Stimulated activated CD4-positive, alpha-beta T cell treated with anti-CD3 and anti-CD28 coated beads, Interleukin-15, amount 100 ng/mL, for 24 hours (primary cell): ENCODE data around the gene CHMP2B.

ENCODE experiments used
- DNase-seq: peaks from one replicate; pipeline ENCODE4 v3.0.0-alpha.2; 2020

Gene CHMP2B, protein sequence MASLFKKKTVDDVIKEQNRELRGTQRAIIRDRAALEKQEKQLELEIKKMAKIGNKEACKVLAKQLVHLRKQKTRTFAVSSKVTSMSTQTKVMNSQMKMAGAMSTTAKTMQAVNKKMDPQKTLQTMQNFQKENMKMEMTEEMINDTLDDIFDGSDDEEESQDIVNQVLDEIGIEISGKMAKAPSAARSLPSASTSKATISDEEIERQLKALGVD

DNA sequence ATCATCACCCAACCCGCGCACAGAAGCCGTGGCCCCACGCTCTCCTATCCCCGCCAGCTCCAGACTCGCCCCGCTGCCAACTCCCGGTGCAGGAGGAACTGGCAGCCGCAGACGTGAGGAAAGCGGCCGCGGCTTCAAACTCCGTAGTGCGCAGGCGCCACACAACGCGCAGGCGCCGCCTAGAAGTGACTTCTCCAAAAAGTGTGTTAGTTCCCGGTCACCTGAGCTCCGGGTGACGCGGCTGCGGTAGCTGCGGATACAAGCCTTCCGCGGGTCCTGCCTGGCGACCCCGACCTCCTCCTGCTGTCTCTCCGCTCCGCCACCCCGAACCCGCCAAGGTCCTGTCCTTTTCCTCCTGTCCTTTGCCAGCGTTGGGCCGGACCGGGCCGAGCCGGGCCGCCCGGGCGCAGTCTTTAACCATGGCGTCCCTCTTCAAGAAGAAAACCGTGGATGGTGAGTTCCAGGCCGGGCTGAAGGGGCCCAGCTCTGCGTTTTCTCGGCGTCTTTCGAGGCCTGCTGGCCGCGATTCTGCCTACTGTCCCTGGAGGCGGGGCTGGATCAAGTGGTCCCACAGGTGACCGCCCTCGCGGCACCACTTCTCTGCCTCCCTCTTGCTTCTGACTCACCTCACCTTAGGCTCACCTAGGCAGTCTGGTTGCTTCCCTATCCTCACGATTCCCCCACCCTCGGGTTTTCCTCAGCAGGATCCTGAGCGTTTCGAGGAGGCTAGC, at the start of gene CHMP2B:
TSS of gene CHMP2B (plus strand) at position 206 of the 731 bp plus-strand sequence. CDS start at position 420, 214 bp downstream.
- peak; percentile 90 for DNase-seq

GRCh38 chr3:87179642-87180041, 47.5 kb upstream of the CHMP2B start:
- no peak for DNase-seq

DNA sequence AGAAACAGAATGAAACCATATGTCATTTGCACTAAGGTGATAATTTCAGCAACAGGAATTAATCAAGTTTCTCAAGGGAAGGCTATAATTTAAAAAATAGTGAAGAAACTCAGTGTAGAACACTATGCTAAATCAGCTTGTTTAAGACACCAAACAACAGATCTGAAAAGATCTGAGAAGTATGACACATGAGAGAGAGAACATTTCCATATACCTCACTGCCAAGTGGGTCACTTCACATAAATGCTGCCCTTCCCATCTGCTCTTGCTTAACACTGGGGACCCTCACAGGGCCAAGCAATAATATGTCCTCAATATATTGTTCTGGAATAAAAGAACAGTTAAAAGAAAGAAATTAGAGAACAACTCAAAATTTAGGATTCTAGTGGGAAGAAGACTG, 45.6 kb upstream of the CHMP2B start:
- no peak for DNase-seq

DNA sequence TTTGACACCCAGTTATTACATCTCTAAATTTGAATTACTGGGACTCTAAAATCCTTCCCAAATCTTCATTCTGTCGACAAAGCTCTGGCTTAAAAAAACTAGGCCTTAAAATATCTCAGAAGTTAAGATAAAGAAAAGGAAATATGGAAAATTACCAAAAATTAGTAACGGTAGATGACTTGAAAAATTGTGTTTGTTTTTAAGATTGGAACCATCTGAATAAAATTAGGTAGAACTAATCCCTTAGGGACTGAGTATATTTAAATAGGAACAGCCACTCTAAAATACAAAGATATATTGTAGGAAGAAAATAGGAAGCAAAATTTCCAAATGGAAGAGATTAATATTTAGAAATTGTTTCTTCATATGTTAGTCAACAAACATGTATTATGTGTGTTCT, 45.1 kb upstream of the CHMP2B start:
- no peak for DNase-seq

DNA sequence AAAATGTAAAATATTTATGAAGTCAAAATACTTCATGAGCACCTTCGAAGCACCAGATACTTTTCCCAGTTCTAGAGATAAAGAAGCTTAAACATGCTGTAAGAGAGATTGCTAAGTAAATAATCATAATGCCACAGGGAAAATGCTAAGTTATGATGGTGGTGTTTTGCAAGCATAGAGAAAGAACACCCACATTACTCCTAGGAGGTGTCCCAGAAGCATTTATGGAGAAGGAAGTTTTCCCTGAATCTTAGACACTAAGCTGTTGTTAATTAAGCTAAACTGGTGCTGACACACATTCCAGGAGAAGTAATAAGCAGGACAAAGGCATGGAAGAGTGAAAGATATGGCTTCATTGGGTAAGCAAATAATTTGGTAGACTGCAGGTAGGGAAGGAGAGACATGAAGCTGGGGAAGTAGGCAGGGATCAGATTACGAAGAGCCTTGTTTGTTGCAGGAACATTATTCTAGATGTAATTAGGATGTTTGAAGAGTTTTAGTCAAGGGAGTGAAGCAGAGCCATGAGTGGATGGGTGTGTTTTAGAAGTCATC, 40.4 kb upstream of the CHMP2B start:
- DNase-seq = no peak

DNA sequence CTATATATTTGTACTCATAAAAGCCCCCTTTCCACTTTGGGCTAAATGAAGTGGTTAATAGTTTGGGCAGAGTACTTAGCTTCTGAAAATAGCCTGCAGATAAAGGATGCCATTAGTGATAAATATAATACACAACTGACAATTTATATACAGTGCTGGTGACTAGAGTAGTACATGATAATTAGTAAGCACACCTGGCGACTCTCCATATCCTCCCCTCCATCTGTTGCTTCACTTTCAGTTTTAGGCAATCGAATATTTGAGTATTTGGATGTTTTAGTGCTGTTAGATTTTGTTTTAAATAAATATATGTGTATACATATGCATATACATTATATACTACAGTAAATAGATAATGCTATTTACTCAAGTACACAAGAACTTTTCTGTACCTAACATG, 35.9 kb upstream of the CHMP2B start:
- no peak for DNase-seq

GRCh38 chr3:87191641-87192040, 35.5 kb upstream of the CHMP2B start:
- no peak for DNase-seq

GRCh38 chr3:87196879-87197278, 30.2 kb upstream of the CHMP2B start:
- no peak for DNase-seq

- no peak for DNase-seq
Observed at GRCh38 chr3:87197531-87197930, 29.6 kb upstream of the CHMP2B start.

GRCh38 chr3:87198774-87199173, 28.3 kb upstream of the CHMP2B start:
- DNase-seq = no peak

DNA sequence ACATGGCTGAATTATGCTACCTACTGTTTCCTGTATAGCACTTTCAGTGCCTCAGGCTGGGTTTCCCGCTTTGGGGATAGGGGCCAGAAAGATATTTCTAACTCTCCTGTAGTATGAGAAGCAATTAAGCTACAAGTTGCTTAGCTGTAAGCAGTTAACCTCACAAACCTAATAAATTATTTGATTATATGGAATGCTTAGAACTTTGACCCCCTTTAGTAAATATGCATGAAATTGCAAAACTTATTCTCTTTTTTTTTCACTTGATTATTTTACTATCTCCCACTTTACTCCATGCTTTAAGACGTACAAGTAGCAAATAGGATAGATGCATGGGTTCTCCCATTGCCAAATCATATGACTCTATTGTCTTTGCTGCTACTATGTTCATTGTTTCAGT, 27.5 kb upstream of the CHMP2B start:
- no peak for DNase-seq

- no peak for DNase-seq
Observed at GRCh38 chr3:87200060-87200647, 27.0 kb upstream of the CHMP2B start.

- DNase-seq = no peak
Observed at GRCh38 chr3:87201727-87202126, 25.4 kb upstream of the CHMP2B start.

DNA sequence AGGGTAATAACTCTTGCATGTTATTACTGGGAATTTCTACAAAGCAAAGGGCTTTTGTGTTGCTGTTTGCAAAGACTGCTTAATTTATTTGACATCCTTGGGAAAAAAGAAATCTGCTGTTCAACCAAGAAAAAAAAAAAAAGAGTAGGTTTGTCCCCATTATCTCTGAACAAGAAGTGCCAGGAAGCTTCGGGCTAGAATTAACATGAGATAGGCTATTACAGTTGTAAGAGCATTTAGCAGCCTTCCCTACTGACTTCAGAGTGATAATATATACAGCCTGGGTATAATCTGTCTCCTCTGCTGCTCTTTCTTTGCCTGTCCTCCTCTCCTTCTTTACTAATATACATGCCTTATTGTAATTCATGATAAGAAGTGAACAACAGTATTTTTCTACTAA, 23.3 kb upstream of the CHMP2B start:
- DNase-seq = no peak

DNA sequence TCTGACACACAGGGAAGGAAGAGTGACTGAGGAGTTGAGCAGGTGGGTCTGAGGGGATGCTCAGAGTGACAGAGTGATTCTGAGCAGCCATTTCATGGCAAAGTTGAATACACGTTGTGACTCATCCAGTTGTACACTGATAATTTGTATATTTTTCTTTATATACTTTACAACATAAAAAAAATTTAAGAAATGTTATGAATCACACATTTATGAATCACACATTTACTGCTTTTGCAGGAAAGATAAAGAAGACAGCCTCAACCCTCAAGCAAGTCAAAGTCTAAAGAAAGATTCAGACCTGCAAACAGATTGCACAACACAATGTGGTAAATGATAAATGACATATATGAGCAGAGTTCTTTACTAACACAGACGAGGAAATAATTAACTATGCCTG, 21.0 kb upstream of the CHMP2B start:
- DNase-seq = no peak

- DNase-seq = no peak
Observed at GRCh38 chr3:87206635-87207034, 20.5 kb upstream of the CHMP2B start.

- DNase-seq = no peak
Observed at GRCh38 chr3:87207460-87207859, 19.6 kb upstream of the CHMP2B start.

GRCh38 chr3:87209111-87209510, 18.0 kb upstream of the CHMP2B start:
- DNase-seq = no peak

GRCh38 chr3:87218560-87218959, 8.5 kb upstream of the CHMP2B start:
- DNase-seq = no peak

GRCh38 chr3:87219611-87220010, 7.5 kb upstream of the CHMP2B start:
- DNase-seq = no peak

- no peak for DNase-seq
Observed at GRCh38 chr3:87225659-87226058, 1.4 kb upstream of the CHMP2B start.

DNA sequence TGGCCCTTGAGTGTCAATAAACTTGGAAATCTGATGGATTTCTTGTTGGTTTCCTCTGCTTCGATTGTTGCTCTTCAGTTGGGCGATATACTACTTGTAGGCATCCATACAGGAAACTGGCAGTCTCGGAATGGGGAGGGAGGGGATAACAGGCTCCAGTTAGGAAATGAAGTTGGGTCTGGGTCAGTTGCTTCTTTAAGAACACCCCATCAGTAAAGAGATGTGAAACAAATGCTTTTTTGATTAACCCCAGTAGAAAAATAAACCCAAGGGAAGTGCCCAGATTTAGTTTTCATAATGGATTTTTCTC, 681 bp downstream of the CHMP2B start:
- no peak for DNase-seq

DNA sequence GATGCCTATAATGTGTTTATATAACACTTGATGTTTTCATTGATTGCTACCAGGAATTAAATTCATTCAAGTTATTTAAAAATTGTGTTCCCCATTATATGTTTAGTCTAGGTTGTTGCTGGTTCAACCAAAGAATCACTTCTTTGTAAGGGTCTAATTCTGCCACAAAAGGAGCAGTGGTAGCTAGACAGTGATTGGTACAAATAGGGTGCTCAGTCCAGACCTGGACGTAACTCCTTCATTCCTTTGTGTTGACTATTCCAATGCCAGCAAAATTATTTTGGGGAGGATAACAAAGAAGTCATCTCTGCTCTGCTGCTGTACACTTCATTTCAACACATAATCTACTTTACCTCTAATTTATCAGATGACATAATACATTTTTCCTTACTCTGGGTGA, 1.2 kb downstream of the CHMP2B start:
- no peak for DNase-seq

GRCh38 chr3:87229113-87229512, 2.0 kb downstream of the CHMP2B start:
- DNase-seq = no peak
